NCI-H187 (cell line): Measurements from ENCODE around the gene SSX2B.
"Not testable (repeated sequence)": the region's sequence is repeated elsewhere in the genome, so short reads cannot be mapped to it uniquely, and the experiment has no call there.

ENCODE experiments used
- DNase-seq, 2 experiments: peaks; one replicate each; lab custom pipeline; 2025; lab: John Stamatoyannopoulos, UW

SSX2B gene, protein sequence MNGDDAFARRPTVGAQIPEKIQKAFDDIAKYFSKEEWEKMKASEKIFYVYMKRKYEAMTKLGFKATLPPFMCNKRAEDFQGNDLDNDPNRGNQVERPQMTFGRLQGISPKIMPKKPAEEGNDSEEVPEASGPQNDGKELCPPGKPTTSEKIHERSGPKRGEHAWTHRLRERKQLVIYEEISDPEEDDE

GRCh38 chrX:52750952-52751351 is at the start of gene SSX2B:
SSX2B (plus strand) TSS chrX:52751252; CDS start chrX:52752681, 1,429 bp downstream.
- not testable (repeated sequence) for DNase-seq

GRCh38 chrX:52707078-52707477 is 44.0 kb upstream of the SSX2B start, which contains the start of gene SSX2:
SSX2 (minus strand) TSS chrX:52707178; CDS start chrX:52705749, 1,429 bp downstream.
- DNase-seq = not testable (repeated sequence)

DNA sequence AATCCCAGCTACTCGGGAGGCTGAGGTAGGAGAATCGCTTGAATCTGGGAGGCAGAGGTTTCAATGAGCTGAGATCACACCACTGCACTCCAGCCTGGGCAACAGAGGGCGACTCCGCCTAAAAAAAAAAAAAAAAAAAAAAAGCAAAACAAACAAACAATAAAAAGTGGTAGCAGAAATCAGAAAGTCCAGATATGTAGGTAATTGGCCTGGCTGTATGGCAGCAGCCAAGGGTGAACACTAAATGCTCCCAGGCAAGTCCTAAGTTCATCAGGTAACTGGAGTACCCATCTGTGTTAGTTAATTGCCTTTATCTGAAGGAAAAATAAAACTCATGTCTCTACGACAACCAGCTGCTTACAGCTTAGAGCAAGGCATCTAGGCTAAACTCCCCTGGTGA is 14.9 kb downstream of the SSX2B start:
- DNase-seq = not testable (repeated sequence)

GRCh38 chrX:52773504-52773903 is 22.5 kb downstream of the SSX2B start:
- not testable (repeated sequence) for DNase-seq

DNA sequence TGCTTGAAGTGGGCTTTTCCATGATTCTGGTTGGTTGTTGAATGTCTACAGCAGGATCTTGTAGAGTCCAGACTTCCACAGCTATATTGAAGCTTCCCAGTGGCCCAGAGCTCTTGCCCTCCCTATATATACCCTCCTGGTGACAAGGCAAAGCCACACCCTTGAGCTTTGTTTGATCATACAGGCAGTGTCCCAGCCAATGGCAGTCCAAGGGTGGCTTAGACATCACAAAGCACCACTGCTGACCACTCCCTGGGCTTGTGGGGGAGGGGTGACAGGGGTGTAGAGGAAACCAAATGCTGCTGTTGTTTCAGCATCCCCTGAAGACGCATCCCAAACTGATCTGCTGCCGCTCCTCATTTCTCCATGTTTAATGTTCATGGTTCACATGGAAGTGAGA is 46.3 kb downstream of the SSX2B start, which contains the start of gene SPANXN5:
Gene SPANXN5, minus strand, starts transcription at position 101 of the 400 bp plus-strand sequence. Its CDS starts 79 bp downstream, at position 22.
- not testable (repeated sequence) for DNase-seq

GRCh38 chrX:52804876-52805275 is 53.8 kb downstream of the SSX2B start:
- DNase-seq = not testable (repeated sequence)
